Activated T-cell treated with anti-CD3 and anti-CD28 coated beads, Interleukin-2, amount 50 U/mL, for 48 hours (primary cell): Measurements from ENCODE around the gene WWC2.

ENCODE experiments used
- DNase-seq, 2 experiments: peaks; one replicate each; pipeline ENCODE4 v3.0.0-alpha.2; 2020

WWC2 gene

GRCh38 chr4:183261953-183262775 is 163.1 kb downstream of the WWC2 start:
- peak; percentile 84 to 85 for DNase-seq

- no peak for DNase-seq
Measured at GRCh38 chr4:183262776-183263100, 163.7 kb downstream of the WWC2 start.

- no peak for DNase-seq
Measured at GRCh38 chr4:183263787-183264386, 164.8 kb downstream of the WWC2 start.

- DNase-seq: no peak
Measured at GRCh38 chr4:183264614-183265013, 165.6 kb downstream of the WWC2 start.

- DNase-seq: no peak
Measured at GRCh38 chr4:183266371-183266770, 167.3 kb downstream of the WWC2 start.

GRCh38 chr4:183268556-183268955 is 169.5 kb downstream of the WWC2 start:
- DNase-seq: no peak

- DNase-seq: no peak
Measured at GRCh38 chr4:183272384-183272783, 173.3 kb downstream of the WWC2 start.

- no peak for DNase-seq
Measured at GRCh38 chr4:183276106-183276505, 177.0 kb downstream of the WWC2 start.

- DNase-seq: no peak
Measured at GRCh38 chr4:183284258-183284785, 185.3 kb downstream of the WWC2 start.

- DNase-seq: no peak
Measured at GRCh38 chr4:183284965-183285364, 185.9 kb downstream of the WWC2 start.

GRCh38 chr4:183285886-183286285 is 186.8 kb downstream of the WWC2 start:
- no peak for DNase-seq

GRCh38 chr4:183286590-183287308 is 187.7 kb downstream of the WWC2 start:
- DNase-seq: no peak

- no peak for DNase-seq
Measured at GRCh38 chr4:183287309-183287659, 188.2 kb downstream of the WWC2 start.

- DNase-seq: no peak
Measured at GRCh38 chr4:183287677-183288076, 188.6 kb downstream of the WWC2 start.

- DNase-seq: no peak
Measured at GRCh38 chr4:183288955-183289354, 189.9 kb downstream of the WWC2 start.

GRCh38 chr4:183289688-183290087 is 190.6 kb downstream of the WWC2 start:
- DNase-seq: peak in 1 of 2 experiments; percentile 22

GRCh38 chr4:183291070-183291469 is 192.0 kb downstream of the WWC2 start:
- no peak for DNase-seq

GRCh38 chr4:183295711-183296110 is 196.7 kb downstream of the WWC2 start:
- no peak for DNase-seq

- no peak for DNase-seq
Measured at GRCh38 chr4:183297675-183298074, 198.6 kb downstream of the WWC2 start.

GRCh38 chr4:183299464-183299863 is 200.4 kb downstream of the WWC2 start:
- no peak for DNase-seq

GRCh38 chr4:183300070-183300469 is 201.0 kb downstream of the WWC2 start:
- no peak for DNase-seq

- DNase-seq: no peak
Measured at GRCh38 chr4:183300655-183301054, 201.6 kb downstream of the WWC2 start.

- DNase-seq: no peak
Measured at GRCh38 chr4:183303301-183303700, 204.2 kb downstream of the WWC2 start.

- no peak for DNase-seq
Measured at GRCh38 chr4:183304067-183304466, 205.0 kb downstream of the WWC2 start.
